Measurements from ENCODE around the gene ELAPOR2. TPM values are rescaled to one million over a fixed set of nuclear protein-coding genes. Genes with fewer than 3 reads are reported as not detected.
"Not testable (repeated sequence)": the region's sequence is repeated elsewhere in the genome, so short reads cannot be mapped to it uniquely, and the experiment has no call there.

The ELAPOR2 gene
- total RNA-seq, 1 experiment from 2014 or later: 10.2 TPM

DNA sequence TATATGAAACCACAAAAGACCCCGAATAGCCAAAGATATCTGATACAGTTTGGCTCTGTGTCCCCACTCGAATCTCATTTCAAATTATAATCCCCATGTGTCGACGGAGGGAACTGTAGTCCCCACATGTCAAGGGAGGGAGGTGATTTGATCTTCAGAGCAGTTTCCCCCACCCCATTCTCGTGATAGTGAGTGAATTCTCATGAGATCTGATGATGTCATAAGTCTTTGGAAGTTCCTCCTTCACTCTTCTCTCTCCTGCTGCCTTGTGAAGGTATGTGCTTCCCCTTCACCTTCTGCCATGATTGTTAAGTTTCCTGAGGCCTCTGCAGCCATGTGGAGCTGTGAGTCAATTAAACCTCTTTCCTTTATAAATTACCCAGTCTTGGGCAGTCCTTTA, 13.0 kb downstream of the ELAPOR2 start:
- Histone ChIP-seq H3K9ac (ENCODE audit: low read length) (no peak overlapping the region), H3K27ac (ENCODE audit: low read length) (no peak overlapping the region), H3K27me3 (ENCODE audit: low read length) (no peaks in the 10 kb centered on the region), H3K4me1 (ENCODE audit: insufficient read depth, low read length) (no peaks in the 10 kb centered on the region), H3K9me3 (ENCODE audit: low read length) (no peaks in the 10 kb centered on the region), H3K36me3 (ENCODE audit: low read depth, low read length) (no peaks in the 10 kb centered on the region), H4K20me1 (ENCODE audit: low read length) (no peaks in the 10 kb centered on the region), H3K4me3 (ENCODE audit: low read length) (no peak overlapping the region), H3K9me2 (replicated peaks; ENCODE audit: low read length) (no peaks in the 10 kb centered on the region), H2AFZ (ENCODE audit: low read length) (no peak overlapping the region), H3F3A (ENCODE audit: low read length, unreplicated experiment) (no peaks in the 10 kb centered on the region), H3K4me2 (ENCODE audit: low read length) (no peak overlapping the region), H3K79me2 (ENCODE audit: low read length) (no peaks in the 10 kb centered on the region)
- ChIA-PET CTCF (no interaction called here), POLR2A (ENCODE audit: unreplicated experiment) (no interaction called here)
- ATAC-seq: no peak
- no peak for DNase-seq
- intact Hi-C loops (cut with micrococcal nuclease): no loop called here
- BruUV-seq (replicated peaks): no TSS peak
- TF ChIP-seq EZH2phosphoT487 (IDR thresholded peaks at IDR 0.05; ENCODE audit: borderline replicate concordance, low read length) (no peak), EZH2 (IDR thresholded peaks at IDR 0.05; ENCODE audit: low read length, unreplicated experiment) (no peak)
- TF ChIP-seq, protein P1, sequence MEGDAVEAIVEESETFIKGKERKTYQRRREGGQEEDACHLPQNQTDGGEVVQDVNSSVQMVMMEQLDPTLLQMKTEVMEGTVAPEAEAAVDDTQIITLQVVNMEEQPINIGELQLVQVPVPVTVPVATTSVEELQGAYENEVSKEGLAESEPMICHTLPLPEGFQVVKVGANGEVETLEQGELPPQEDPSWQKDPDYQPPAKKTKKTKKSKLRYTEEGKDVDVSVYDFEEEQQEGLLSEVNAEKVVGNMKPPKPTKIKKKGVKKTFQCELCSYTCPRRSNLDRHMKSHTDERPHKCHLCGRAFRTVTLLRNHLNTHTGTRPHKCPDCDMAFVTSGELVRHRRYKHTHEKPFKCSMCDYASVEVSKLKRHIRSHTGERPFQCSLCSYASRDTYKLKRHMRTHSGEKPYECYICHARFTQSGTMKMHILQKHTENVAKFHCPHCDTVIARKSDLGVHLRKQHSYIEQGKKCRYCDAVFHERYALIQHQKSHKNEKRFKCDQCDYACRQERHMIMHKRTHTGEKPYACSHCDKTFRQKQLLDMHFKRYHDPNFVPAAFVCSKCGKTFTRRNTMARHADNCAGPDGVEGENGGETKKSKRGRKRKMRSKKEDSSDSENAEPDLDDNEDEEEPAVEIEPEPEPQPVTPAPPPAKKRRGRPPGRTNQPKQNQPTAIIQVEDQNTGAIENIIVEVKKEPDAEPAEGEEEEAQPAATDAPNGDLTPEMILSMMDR (conservative IDR thresholded peaks at IDR 0.05; ENCODE audit: low read depth, low read length): no peak

GRCh38 chr7:87044713-87045112, 14.7 kb downstream of the ELAPOR2 start:
- H3K9me3 ChIP-seq (ENCODE audit: low read length); H3K9me2 ChIP-seq (replicated peaks; ENCODE audit: low read length); H3K9ac ChIP-seq (ENCODE audit: low read length); H3K4me2 ChIP-seq (ENCODE audit: low read length); DNase-seq; H3K36me3 ChIP-seq (ENCODE audit: low read depth, low read length); H2AFZ ChIP-seq (ENCODE audit: low read length); H4K20me1 ChIP-seq (ENCODE audit: low read length); H3F3A ChIP-seq (ENCODE audit: low read length, unreplicated experiment); H3K4me3 ChIP-seq (ENCODE audit: low read length); intact Hi-C loops (cut with micrococcal nuclease); H3K27me3 ChIP-seq (ENCODE audit: low read length); POLR2A ChIA-PET (ENCODE audit: unreplicated experiment); H3K79me2 ChIP-seq (ENCODE audit: low read length); H3K27ac ChIP-seq (ENCODE audit: low read length); H3K4me1 ChIP-seq (ENCODE audit: insufficient read depth, low read length); CTCF ChIA-PET; ATAC-seq; BruUV-seq (replicated peaks): not testable (repeated sequence)

GRCh38 chr7:87041586-87041985, 17.9 kb downstream of the ELAPOR2 start:
- H3K27ac ChIP-seq (ENCODE audit: low read length); H4K20me1 ChIP-seq (ENCODE audit: low read length); H3K9me3 ChIP-seq (ENCODE audit: low read length); H3K4me3 ChIP-seq (ENCODE audit: low read length); ATAC-seq; H3K9ac ChIP-seq (ENCODE audit: low read length); H3K4me2 ChIP-seq (ENCODE audit: low read length); H3K36me3 ChIP-seq (ENCODE audit: low read depth, low read length); POLR2A ChIA-PET (ENCODE audit: unreplicated experiment); H3F3A ChIP-seq (ENCODE audit: low read length, unreplicated experiment); intact Hi-C loops (cut with micrococcal nuclease); CTCF ChIA-PET; H2AFZ ChIP-seq (ENCODE audit: low read length); H3K9me2 ChIP-seq (replicated peaks; ENCODE audit: low read length); H3K27me3 ChIP-seq (ENCODE audit: low read length); H3K4me1 ChIP-seq (ENCODE audit: insufficient read depth, low read length); BruUV-seq (replicated peaks); DNase-seq: not testable (repeated sequence)
- H3K79me2 ChIP-seq (ENCODE audit: low read length): peaks cover 29% of the 10 kb centered on the region

GRCh38 chr7:87039691-87040299, 19.7 kb downstream of the ELAPOR2 start:
- POLR2A ChIA-PET (ENCODE audit: unreplicated experiment); H3K36me3 ChIP-seq (ENCODE audit: low read depth, low read length); H4K20me1 ChIP-seq (ENCODE audit: low read length); DNase-seq; H3K9me3 ChIP-seq (ENCODE audit: low read length); H3K9me2 ChIP-seq (replicated peaks; ENCODE audit: low read length); H3F3A ChIP-seq (ENCODE audit: low read length, unreplicated experiment); H3K27me3 ChIP-seq (ENCODE audit: low read length); H3K4me1 ChIP-seq (ENCODE audit: insufficient read depth, low read length): not testable (repeated sequence)
- Histone ChIP-seq H2AFZ (ENCODE audit: low read length) (peak overlapping the region; percentile 70), H3K4me3 (ENCODE audit: low read length) (peak overlapping the region; percentile 83), H3K27ac (ENCODE audit: low read length) (peak overlapping the region; percentile 28), H3K9ac (ENCODE audit: low read length) (peak overlapping the region; percentile 68), H3K4me2 (ENCODE audit: low read length) (peak overlapping the region; percentile 84), H3K79me2 (ENCODE audit: low read length) (peaks cover 47% of the 10 kb centered on the region)
- CTCF ChIA-PET: interaction anchor here (0.6 kb wide), 1 partner anchor 400 kb away, joined by 3 read pairs; no protein-coding TSS in a partner anchor
- intact Hi-C loops (cut with micrococcal nuclease): loop anchor here (2.0 to 5.0 kb wide), 2 partner anchors 47 to 107 kb away; no protein-coding TSS in a partner anchor
- peak; percentile 84 for ATAC-seq
- BruUV-seq (replicated peaks): TSS peak; percentile 47

Data from PC-3 (cell line).